ENCODE data around the gene ZNF48. TPM values are rescaled to one million over a fixed set of nuclear protein-coding genes. Genes with fewer than 3 reads are reported as not detected.

ZNF48 gene
- 3.8 TPM for total RNA-seq

- peak; percentile 87 for DNase-seq
These were observed at the start of gene ZNF48 for GRCh38 chr16:30395155-30395991. ZNF48 (plus strand) TSS chr16:30395420; CDS start chr16:30395795, 375 bp downstream.

GRCh38 chr16:30346286-30346685 is 48.9 kb upstream of the ZNF48 start:
- no peak for DNase-seq

GRCh38 chr16:30348113-30348512 is 47.1 kb upstream of the ZNF48 start:
- no peak for DNase-seq

- DNase-seq, result no peak
These were observed 46.3 kb upstream of the ZNF48 start for GRCh38 chr16:30348929-30349328.

- no peak for DNase-seq
These were observed 45.5 kb upstream of the ZNF48 start for GRCh38 chr16:30349675-30350074.

- no peak for DNase-seq
These were observed 44.9 kb upstream of the ZNF48 start for GRCh38 chr16:30350134-30350871.

- DNase-seq, result no peak
These were observed 44.2 kb upstream of the ZNF48 start for GRCh38 chr16:30351001-30351441.

GRCh38 chr16:30351586-30352419 is 43.4 kb upstream of the ZNF48 start:
- no peak for DNase-seq

- DNase-seq, result no peak
These were observed 42.5 kb upstream of the ZNF48 start for GRCh38 chr16:30352488-30353401.

GRCh38 chr16:30353438-30354129 is 41.6 kb upstream of the ZNF48 start:
- no peak for DNase-seq

- DNase-seq, result no peak
These were observed 40.6 kb upstream of the ZNF48 start for GRCh38 chr16:30354423-30355143.

- DNase-seq, result peak; percentile 98
These were observed 39.9 kb upstream of the ZNF48 start, which contains the start of gene CD2BP2 for GRCh38 chr16:30355144-30355953. CD2BP2 (minus strand) TSS chr16:30355308; CDS start chr16:30354681, 627 bp downstream.

- no peak for DNase-seq
These were observed 39.3 kb upstream of the ZNF48 start for GRCh38 chr16:30355954-30356308.

- DNase-seq, result no peak
These were observed 38.7 kb upstream of the ZNF48 start for GRCh38 chr16:30356401-30357084.

- DNase-seq, result no peak
These were observed 38.0 kb upstream of the ZNF48 start for GRCh38 chr16:30357085-30357714.

GRCh38 chr16:30357715-30358576 is 37.3 kb upstream of the ZNF48 start:
- no peak for DNase-seq

- DNase-seq, result no peak
These were observed 36.7 kb upstream of the ZNF48 start for GRCh38 chr16:30358577-30358936.
